Measurements from ENCODE around the gene SLC10A7. TPM values are rescaled to one million over a fixed set of nuclear protein-coding genes. Genes with fewer than 3 reads are reported as not detected.
A peak's percentile ranks its signal among the peaks of the same experiment; 100 is the strongest.

SLC10A7 gene
- total and polyA plus RNA-seq, 12 donors: 1.3 to 6.6 (median 4.4) TPM

DNA sequence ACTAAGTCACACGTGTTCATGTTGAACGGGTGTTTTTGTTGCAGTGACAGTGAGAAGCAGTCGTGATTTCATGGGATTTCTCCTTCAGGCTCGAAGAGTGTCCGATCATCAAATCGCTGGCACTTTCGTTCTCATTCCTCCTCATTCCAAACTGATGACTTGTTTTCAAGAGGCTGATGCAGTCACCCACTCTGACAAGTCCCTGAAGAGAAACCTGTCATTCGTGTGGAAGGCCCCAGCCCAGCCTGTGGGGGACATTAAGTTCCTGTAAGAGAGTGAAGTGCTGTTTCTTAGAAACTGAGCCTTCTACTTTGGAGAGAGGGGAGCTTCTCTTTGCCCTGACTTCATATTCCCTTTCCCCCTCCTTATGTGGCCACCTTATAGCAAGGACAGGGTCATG is 299.4 kb downstream of the SLC10A7 start:
- DNase-seq: no peak
- WGBS, 2 donors: 50 to 67% methylated on average over 8 of the region's 8 CpGs
- Histone ChIP-seq H3K36me3 (no peaks in the 10 kb centered on the region), H3K27me3 (no peaks in the 10 kb centered on the region), H3K27ac (no peak overlapping the region), H3K9me3 (no peaks in the 10 kb centered on the region), H3K4me1 (peaks cover 0 to 13% (median 5%) of the 10 kb centered on the region in 9 donors), H3K4me3 (no peak overlapping the region)
- peak in 1 of 8 donors; percentile 52 for ATAC-seq
- TF ChIP-seq, protein P1, sequence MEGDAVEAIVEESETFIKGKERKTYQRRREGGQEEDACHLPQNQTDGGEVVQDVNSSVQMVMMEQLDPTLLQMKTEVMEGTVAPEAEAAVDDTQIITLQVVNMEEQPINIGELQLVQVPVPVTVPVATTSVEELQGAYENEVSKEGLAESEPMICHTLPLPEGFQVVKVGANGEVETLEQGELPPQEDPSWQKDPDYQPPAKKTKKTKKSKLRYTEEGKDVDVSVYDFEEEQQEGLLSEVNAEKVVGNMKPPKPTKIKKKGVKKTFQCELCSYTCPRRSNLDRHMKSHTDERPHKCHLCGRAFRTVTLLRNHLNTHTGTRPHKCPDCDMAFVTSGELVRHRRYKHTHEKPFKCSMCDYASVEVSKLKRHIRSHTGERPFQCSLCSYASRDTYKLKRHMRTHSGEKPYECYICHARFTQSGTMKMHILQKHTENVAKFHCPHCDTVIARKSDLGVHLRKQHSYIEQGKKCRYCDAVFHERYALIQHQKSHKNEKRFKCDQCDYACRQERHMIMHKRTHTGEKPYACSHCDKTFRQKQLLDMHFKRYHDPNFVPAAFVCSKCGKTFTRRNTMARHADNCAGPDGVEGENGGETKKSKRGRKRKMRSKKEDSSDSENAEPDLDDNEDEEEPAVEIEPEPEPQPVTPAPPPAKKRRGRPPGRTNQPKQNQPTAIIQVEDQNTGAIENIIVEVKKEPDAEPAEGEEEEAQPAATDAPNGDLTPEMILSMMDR (IDR thresholded peaks at IDR 0.05): no peak
- intact Hi-C loops (cut with DNase I): no loop called here

- no peak for DNase-seq
- 81 to 89% methylated on average over 5 of the region's 5 CpGs for WGBS, 2 donors
- intact Hi-C loops (cut with DNase I): no loop called here
- Histone ChIP-seq H3K4me1 (no peaks in the 10 kb centered on the region), H3K27me3 (no peaks in the 10 kb centered on the region), H3K27ac (no peak within 1 kb of the TSS), H3K36me3 (no peaks in the 10 kb centered on the region), H3K9me3 (no peaks in the 10 kb centered on the region), H3K4me3 (no peak within 1 kb of the TSS)
- ATAC-seq: no peak
- TF ChIP-seq, protein P1 (IDR thresholded peaks at IDR 0.05): no peak
These were observed 307.5 kb downstream of the SLC10A7 start, which contains the start of gene REELD1 for GRCh38 chr4:146214238-146214637. Gene REELD1 (plus strand): TSS chr4:146214538. CDS start chr4:146216953, 2,415 bp downstream.

DNA sequence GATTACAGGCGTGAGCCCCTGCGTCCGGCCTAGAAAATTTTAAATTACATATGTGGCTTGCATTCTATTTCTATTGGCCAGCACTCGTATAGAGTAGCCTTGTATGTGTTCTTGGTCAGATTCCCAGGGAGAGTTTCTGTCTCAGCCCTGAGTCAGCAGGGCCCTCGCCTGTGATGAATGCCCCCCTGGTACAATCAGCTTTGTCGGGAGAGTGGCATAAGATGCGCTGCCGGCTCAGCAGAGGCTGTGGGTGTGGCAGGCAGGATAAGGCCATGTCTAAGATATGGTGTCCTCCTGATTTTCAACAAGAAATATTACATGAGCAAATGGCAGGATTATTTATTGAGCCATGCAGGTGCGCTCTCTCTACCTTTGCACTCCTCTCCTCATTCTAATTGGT is 309.0 kb downstream of the SLC10A7 start:
- TF ChIP-seq, protein P1 (IDR thresholded peaks at IDR 0.05): no peak
- no peak for ATAC-seq
- H3K36me3 ChIP-seq: no peaks in the 10 kb centered on the region
- H3K27me3 ChIP-seq: peaks cover 0 to 3% (median 0%) of the 10 kb centered on the region in 7 donors
- no peak for DNase-seq
- no peak overlapping the region for H3K4me3 ChIP-seq
- no peaks in the 10 kb centered on the region for H3K4me1 ChIP-seq
- no peaks in the 10 kb centered on the region for H3K9me3 ChIP-seq
- intact Hi-C loops (cut with DNase I): no loop called here
- no peak overlapping the region for H3K27ac ChIP-seq
- whole genome bisulfite sequencing, 2 donors: 90 to 92% methylated on average over 9 of the region's 9 CpGs

- Histone ChIP-seq H3K4me3 (no peak overlapping the region), H3K27me3 (peaks cover 0 to 3% (median 0%) of the 10 kb centered on the region in 7 donors), H3K4me1 (no peaks in the 10 kb centered on the region), H3K36me3 (no peaks in the 10 kb centered on the region), H3K9me3 (no peaks in the 10 kb centered on the region), H3K27ac (no peak overlapping the region)
- TF ChIP-seq, protein P1 (IDR thresholded peaks at IDR 0.05): no peak
- DNase-seq (no peak), ATAC-seq (no peak)
- intact Hi-C loops (cut with DNase I): no loop called here
- 60 to 64% methylated on average over 7 of the region's 7 CpGs for whole genome bisulfite sequencing, 2 donors
These were observed 310.3 kb downstream of the SLC10A7 start for GRCh38 chr4:146211440-146211839.
